Measurements from ENCODE around the gene HIC2. TPM values are rescaled to one million over a fixed set of nuclear protein-coding genes. Genes with fewer than 3 reads are reported as not detected.
"Not testable (repeated sequence)": the region's sequence is repeated elsewhere in the genome, so short reads cannot be mapped to it uniquely, and the experiment has no call there.

Gene HIC2
- polyA plus RNA-seq, 1 of the 3 experiments (the other 2 are of a cell fraction), result 1.2 TPM

DNA sequence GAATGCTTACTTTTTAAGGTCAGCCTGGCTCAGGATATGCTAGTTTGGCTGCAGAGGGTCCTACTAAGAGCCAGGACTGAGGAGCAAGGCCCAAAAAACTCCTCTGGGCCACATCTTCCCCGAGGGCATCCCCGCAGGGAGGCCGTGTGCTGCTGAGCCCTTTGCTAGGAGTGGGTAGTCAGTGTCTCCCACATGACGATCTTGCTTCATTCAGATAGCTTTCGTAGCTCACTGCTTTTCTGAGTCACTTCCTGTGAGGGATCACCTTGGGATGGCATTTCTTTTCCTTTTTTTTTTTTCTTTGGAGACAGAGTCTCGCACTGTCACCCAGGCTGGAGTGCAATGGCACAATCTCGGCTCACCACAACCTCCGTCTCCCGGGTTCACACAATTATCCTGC is 27.2 kb upstream of the HIC2 start:
- H3K4me3 ChIP-seq (ENCODE audit: low read depth in 2 of 2, low read length in 1 of 2); H3K79me2 ChIP-seq (ENCODE audit: insufficient read depth); DNase-seq; H3K9me2 ChIP-seq; H2AFZ ChIP-seq (ENCODE audit: low read depth); H3K9ac ChIP-seq; H3K4me2 ChIP-seq; H3K9me3 ChIP-seq; H3K27ac ChIP-seq (ENCODE audit: low read depth in 2 of 2, low read length in 1 of 2); CTCF ChIA-PET; H3F3A ChIP-seq (replicated peaks; ENCODE audit: insufficient read depth); POLR2A ChIA-PET; H3K36me3 ChIP-seq (replicated peaks in 1 of 2; ENCODE audit: control insufficient read depth in 1 of 2, insufficient read depth in 2 of 2, low read length in 1 of 2); H3K4me1 ChIP-seq (ENCODE audit: control insufficient read depth in 1 of 2, insufficient read depth in 2 of 2, low read depth in 1 of 2, low read length in 1 of 2); H4K20me1 ChIP-seq (ENCODE audit: insufficient read depth); H3K27me3 ChIP-seq (ENCODE audit: insufficient read depth): not testable (repeated sequence)
- WGBS (ENCODE audit: low lambda C conversion rate), result no CpG with 5 or more reads among the region's 9 CpGs

DNA sequence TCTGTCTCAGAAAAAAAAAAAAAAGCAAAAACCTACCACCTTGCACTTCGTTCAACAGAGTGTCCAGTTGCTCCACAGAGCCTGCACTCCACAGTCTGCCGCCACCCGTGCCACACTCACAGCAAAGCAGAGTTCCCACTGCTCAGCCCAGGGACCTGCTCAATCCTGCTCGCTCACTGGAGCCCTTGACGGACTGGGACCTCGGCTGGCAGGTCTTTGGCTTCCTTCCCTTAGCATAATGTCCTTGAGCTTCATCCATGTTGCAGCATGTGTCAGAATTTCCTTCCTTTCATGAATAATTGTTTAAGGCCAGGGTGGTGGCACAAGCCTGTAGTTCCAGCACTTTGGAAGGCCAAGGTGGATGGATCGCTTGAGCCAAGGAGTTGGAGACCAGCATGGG is 22.6 kb upstream of the HIC2 start:
- H3F3A ChIP-seq (replicated peaks; ENCODE audit: insufficient read depth); H3K4me2 ChIP-seq; H3K4me1 ChIP-seq (ENCODE audit: control insufficient read depth in 1 of 2, insufficient read depth in 2 of 2, low read depth in 1 of 2, low read length in 1 of 2); H3K27ac ChIP-seq (ENCODE audit: low read depth in 2 of 2, low read length in 1 of 2); H3K4me3 ChIP-seq (ENCODE audit: low read depth in 2 of 2, low read length in 1 of 2); H3K79me2 ChIP-seq (ENCODE audit: insufficient read depth); H3K27me3 ChIP-seq (ENCODE audit: insufficient read depth); CTCF ChIA-PET; DNase-seq; H3K9me3 ChIP-seq; POLR2A ChIA-PET; H4K20me1 ChIP-seq (ENCODE audit: insufficient read depth); H3K36me3 ChIP-seq (replicated peaks in 1 of 2; ENCODE audit: control insufficient read depth in 1 of 2, insufficient read depth in 2 of 2, low read length in 1 of 2); H3K9ac ChIP-seq; H2AFZ ChIP-seq (ENCODE audit: low read depth); H3K9me2 ChIP-seq: not testable (repeated sequence)
- WGBS (ENCODE audit: low lambda C conversion rate), result no CpG with 5 or more reads among the region's 7 CpGs

DNA sequence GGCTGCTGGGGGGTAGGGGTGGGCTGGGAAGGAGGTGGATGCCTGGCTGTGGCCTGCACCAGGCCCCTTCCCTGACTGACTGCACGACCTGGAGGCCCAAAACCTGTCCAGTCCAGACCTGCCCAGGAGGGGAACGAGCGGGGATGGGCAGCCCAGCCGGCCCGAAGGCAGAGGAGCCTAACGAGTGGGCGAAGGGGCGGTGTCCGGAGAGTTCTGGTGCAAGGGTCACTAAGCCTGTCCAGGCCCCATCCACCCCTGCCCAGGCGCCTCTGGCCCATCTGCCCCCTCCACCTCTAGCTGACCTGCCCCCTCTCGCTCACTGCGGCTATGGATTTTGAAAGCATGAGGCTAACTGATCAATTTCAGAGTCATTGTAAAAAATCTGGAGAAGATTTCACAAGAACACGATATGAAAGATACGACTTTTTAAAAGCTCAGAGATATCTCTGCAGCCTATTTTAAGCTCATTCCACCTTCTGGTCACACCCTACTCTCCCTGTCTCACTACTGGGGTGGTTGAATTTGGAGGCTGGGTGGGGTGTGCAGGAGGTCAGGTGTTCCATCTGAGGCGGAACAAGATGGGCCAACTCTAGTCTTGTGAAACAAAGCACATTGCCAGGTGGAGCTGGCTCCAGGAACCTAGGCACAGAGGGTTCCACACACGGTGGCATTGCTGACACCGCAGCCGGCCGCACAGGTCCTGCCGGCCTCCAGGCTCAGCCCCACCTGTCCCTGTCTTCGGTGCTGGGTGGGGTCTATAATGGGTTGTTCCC is 15.8 kb upstream of the HIC2 start:
- H3K9ac ChIP-seq; H3K36me3 ChIP-seq (replicated peaks in 1 of 2; ENCODE audit: control insufficient read depth in 1 of 2, insufficient read depth in 2 of 2, low read length in 1 of 2); H3K4me2 ChIP-seq; DNase-seq; H2AFZ ChIP-seq (ENCODE audit: low read depth); H3F3A ChIP-seq (replicated peaks; ENCODE audit: insufficient read depth); H3K9me2 ChIP-seq; H3K9me3 ChIP-seq; H3K4me1 ChIP-seq (ENCODE audit: control insufficient read depth in 1 of 2, insufficient read depth in 2 of 2, low read depth in 1 of 2, low read length in 1 of 2); H3K27ac ChIP-seq (ENCODE audit: low read depth in 2 of 2, low read length in 1 of 2); CTCF ChIA-PET; H3K79me2 ChIP-seq (ENCODE audit: insufficient read depth); H3K4me3 ChIP-seq (ENCODE audit: low read depth in 2 of 2, low read length in 1 of 2); POLR2A ChIA-PET; H3K27me3 ChIP-seq (ENCODE audit: insufficient read depth); H4K20me1 ChIP-seq (ENCODE audit: insufficient read depth): not testable (repeated sequence)
- WGBS (ENCODE audit: low lambda C conversion rate), result no CpG with 5 or more reads among the region's 21 CpGs

DNA sequence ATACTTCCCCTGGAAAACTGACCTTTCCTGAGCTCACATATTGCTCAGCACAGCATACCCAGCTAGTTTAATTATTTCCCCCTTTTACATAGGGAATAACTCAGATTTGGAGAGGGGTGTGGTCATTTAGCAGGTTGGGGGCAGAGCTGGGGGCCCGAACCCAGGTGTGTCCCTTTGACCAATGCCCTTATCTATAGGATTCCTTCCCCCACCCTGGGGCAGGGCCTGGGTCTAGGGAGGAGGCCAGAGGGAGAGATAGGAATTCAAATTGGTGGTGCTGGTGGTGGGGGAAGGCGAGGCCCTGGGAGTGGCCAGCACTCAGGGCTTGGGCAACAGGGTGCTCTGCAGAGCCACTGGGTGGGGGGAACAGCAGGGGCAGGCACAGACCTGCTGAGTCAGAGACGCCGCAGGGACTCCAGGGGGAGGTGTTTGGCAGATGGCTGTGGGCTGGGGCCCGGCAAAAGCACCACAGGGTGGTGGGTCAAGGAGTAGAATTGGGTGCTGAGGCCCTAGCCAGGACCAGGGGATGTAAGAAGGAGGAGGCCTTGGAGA is 14.3 kb upstream of the HIC2 start:
- H3K27me3 ChIP-seq (ENCODE audit: insufficient read depth); POLR2A ChIA-PET; H3K4me3 ChIP-seq (ENCODE audit: low read depth in 2 of 2, low read length in 1 of 2); H3K9me2 ChIP-seq; H3K9me3 ChIP-seq; H3F3A ChIP-seq (replicated peaks; ENCODE audit: insufficient read depth); H3K9ac ChIP-seq; H3K4me1 ChIP-seq (ENCODE audit: control insufficient read depth in 1 of 2, insufficient read depth in 2 of 2, low read depth in 1 of 2, low read length in 1 of 2); H3K79me2 ChIP-seq (ENCODE audit: insufficient read depth); H4K20me1 ChIP-seq (ENCODE audit: insufficient read depth); H2AFZ ChIP-seq (ENCODE audit: low read depth); CTCF ChIA-PET; H3K36me3 ChIP-seq (replicated peaks in 1 of 2; ENCODE audit: control insufficient read depth in 1 of 2, insufficient read depth in 2 of 2, low read length in 1 of 2); H3K27ac ChIP-seq (ENCODE audit: low read depth in 2 of 2, low read length in 1 of 2); DNase-seq; H3K4me2 ChIP-seq: not testable (repeated sequence)
- WGBS (ENCODE audit: low lambda C conversion rate), result 88% methylated on average over 1 of the region's 5 CpGs

DNA sequence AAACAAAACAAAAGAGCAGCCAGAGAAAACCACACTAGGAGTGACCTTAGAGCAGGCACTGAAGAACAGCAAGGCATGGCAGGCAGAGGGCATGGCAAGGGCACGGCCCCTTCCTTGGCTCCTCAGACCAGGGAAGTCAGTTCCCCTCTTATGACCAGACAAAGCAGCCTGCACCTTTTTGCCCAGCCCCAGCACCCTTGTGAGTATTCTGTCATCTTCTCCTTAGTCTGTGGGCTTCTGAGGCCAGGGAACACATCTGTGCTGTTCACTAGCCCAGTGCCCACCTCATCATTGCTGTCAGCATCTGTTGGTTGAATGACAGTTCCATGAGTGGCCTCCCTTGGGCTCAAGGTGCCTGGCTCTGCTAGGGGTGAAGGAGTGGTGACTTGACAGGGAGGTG is 10.0 kb upstream of the HIC2 start:
- CTCF ChIA-PET; H3K79me2 ChIP-seq (ENCODE audit: insufficient read depth); H3K36me3 ChIP-seq (replicated peaks in 1 of 2; ENCODE audit: control insufficient read depth in 1 of 2, insufficient read depth in 2 of 2, low read length in 1 of 2); H3F3A ChIP-seq (replicated peaks; ENCODE audit: insufficient read depth); H3K4me1 ChIP-seq (ENCODE audit: control insufficient read depth in 1 of 2, insufficient read depth in 2 of 2, low read depth in 1 of 2, low read length in 1 of 2); H3K27me3 ChIP-seq (ENCODE audit: insufficient read depth); H3K9me2 ChIP-seq; H3K27ac ChIP-seq (ENCODE audit: low read depth in 2 of 2, low read length in 1 of 2); POLR2A ChIA-PET; H3K4me2 ChIP-seq; H2AFZ ChIP-seq (ENCODE audit: low read depth); H4K20me1 ChIP-seq (ENCODE audit: insufficient read depth); H3K9ac ChIP-seq; H3K9me3 ChIP-seq; DNase-seq; H3K4me3 ChIP-seq (ENCODE audit: low read depth in 2 of 2, low read length in 1 of 2): not testable (repeated sequence)
- no CpG with 5 or more reads among the region's 1 CpG for WGBS (ENCODE audit: low lambda C conversion rate)

DNA sequence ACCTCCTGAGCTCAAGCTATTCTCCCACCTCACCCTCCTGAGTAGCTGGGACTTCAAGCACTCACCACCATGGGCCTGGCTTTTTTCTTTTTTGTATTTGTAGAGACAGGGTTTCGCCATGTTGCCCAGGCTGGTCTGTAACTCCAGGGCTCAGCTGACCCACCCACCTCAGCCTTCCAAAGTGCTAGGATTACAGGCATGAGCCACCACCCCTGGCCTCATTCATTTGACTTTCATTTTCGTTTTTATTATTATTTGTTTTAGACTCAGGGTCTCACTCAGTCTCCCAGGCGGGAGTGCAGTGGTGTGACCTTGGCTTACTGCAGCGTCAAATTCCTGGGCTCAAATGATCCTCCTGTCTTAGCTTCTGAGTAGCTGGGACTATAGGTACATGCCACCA is 9.4 kb upstream of the HIC2 start:
- CTCF ChIA-PET; H2AFZ ChIP-seq (ENCODE audit: low read depth); DNase-seq; H3K9ac ChIP-seq; H3K4me2 ChIP-seq; POLR2A ChIA-PET; H3K4me3 ChIP-seq (ENCODE audit: low read depth in 2 of 2, low read length in 1 of 2); H4K20me1 ChIP-seq (ENCODE audit: insufficient read depth); H3K9me3 ChIP-seq; H3F3A ChIP-seq (replicated peaks; ENCODE audit: insufficient read depth); H3K9me2 ChIP-seq; H3K79me2 ChIP-seq (ENCODE audit: insufficient read depth); H3K36me3 ChIP-seq (replicated peaks in 1 of 2; ENCODE audit: control insufficient read depth in 1 of 2, insufficient read depth in 2 of 2, low read length in 1 of 2); H3K27ac ChIP-seq (ENCODE audit: low read depth in 2 of 2, low read length in 1 of 2); H3K27me3 ChIP-seq (ENCODE audit: insufficient read depth); H3K4me1 ChIP-seq (ENCODE audit: control insufficient read depth in 1 of 2, insufficient read depth in 2 of 2, low read depth in 1 of 2, low read length in 1 of 2): not testable (repeated sequence)
- 76% methylated on average over 2 of the region's 4 CpGs for WGBS (ENCODE audit: low lambda C conversion rate)
